Tibial nerve (tissue), 4 donors: ENCODE data around the gene USP48.

ENCODE experiments used
- EP300 ChIP-seq, 2 donors: sonication (generic); formaldehyde crosslinking; IDR thresholded peaks; one replicate each; pipeline ENCODE4 v1.6.1; 2017; ENCODE audit warnings: antibody characterized with exemption in 2 of 2, mild to moderate bottlenecking in 1 of 2
- POLR2A ChIP-seq, 2 donors: fragments of 450-650 bp; IDR thresholded peaks; one replicate each; pipeline ENCODE4 v1.6.1; 2017; ENCODE audit warnings: antibody characterized with exemption in 2 of 2, mild to moderate bottlenecking in 2 of 2, moderate library complexity in 2 of 2
- TF ChIP-seq, protein P1 (sequence below), 5 experiments: fragments of 200-600 bp in 3 of 5; fragments of 450-650 bp in 2 of 5; sonication (generic) in 3 of 5; IDR thresholded peaks; one replicate each; pipeline ENCODE4 v1.5.1; 2016 to 2019; ENCODE audit warnings: antibody characterized with exemption in 5 of 5, mild to moderate bottlenecking in 3 of 5, moderate library complexity in 2 of 5

DNA sequence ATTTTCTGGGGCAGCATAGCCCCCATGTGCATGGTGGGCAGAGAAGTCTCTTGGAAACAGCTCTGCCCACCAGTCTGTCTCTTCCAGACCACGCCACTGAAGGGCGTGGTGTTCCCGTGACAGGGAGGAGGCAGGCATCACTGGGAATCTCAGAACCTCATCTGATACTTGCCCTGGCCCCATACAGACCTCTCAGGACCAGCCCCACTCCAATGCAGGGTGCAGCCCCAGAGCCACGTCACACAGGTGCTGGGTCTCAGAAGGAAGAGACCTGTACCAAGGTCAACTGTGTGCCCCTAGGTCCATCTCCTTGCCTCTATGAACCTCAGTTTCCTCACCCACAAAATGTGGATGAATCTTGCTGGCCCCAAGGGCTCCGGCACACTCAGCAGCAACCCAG lies 121.1 kb downstream of the USP48 start:
- TF ChIP-seq POLR2A (IDR thresholded peaks at IDR 0.05): no peak
- TF ChIP-seq, protein P1, sequence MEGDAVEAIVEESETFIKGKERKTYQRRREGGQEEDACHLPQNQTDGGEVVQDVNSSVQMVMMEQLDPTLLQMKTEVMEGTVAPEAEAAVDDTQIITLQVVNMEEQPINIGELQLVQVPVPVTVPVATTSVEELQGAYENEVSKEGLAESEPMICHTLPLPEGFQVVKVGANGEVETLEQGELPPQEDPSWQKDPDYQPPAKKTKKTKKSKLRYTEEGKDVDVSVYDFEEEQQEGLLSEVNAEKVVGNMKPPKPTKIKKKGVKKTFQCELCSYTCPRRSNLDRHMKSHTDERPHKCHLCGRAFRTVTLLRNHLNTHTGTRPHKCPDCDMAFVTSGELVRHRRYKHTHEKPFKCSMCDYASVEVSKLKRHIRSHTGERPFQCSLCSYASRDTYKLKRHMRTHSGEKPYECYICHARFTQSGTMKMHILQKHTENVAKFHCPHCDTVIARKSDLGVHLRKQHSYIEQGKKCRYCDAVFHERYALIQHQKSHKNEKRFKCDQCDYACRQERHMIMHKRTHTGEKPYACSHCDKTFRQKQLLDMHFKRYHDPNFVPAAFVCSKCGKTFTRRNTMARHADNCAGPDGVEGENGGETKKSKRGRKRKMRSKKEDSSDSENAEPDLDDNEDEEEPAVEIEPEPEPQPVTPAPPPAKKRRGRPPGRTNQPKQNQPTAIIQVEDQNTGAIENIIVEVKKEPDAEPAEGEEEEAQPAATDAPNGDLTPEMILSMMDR (IDR thresholded peaks at IDR 0.05): no peak
- TF ChIP-seq EP300 (IDR thresholded peaks at IDR 0.05): no peak
